ENCODE measurements around the gene MYADML2.
A peak's percentile ranks its signal among the peaks of the same experiment; 100 is the strongest.

The MYADML2 gene

GRCh38 chr17:81973432-81973831 lies 26.4 kb upstream of the MYADML2 start:
- Histone ChIP-seq H3K4me1 (ENCODE audit: control insufficient read depth in 1 of 2, insufficient read depth in 2 of 2, low read length in 2 of 2) (peaks cover 0 to 12% of the 10 kb centered on the region in 2 donors), H3K27me3 (ENCODE audit: low read depth, low read length) (no peaks in the 10 kb centered on the region), H3K4me3 (ENCODE audit: low read depth in 1 of 2, low read length in 2 of 2) (no peak overlapping the region), H3K36me3 (ENCODE audit: control insufficient read depth in 1 of 2, insufficient read depth in 2 of 2, low read length in 2 of 2) (no peaks in the 10 kb centered on the region), H3K27ac (ENCODE audit: low read length) (no peak overlapping the region), H3K9me3 (ENCODE audit: control insufficient read depth in 1 of 2, low read length in 2 of 2) (no peaks in the 10 kb centered on the region)

- Histone ChIP-seq H3K4me1 (ENCODE audit: control insufficient read depth in 1 of 2, insufficient read depth in 2 of 2, low read length in 2 of 2) (peaks cover 7 to 16% of the 10 kb centered on the region in 2 donors), H3K9me3 (ENCODE audit: control insufficient read depth in 1 of 2, low read length in 2 of 2) (no peaks in the 10 kb centered on the region), H3K36me3 (ENCODE audit: control insufficient read depth in 1 of 2, insufficient read depth in 2 of 2, low read length in 2 of 2) (no peaks in the 10 kb centered on the region), H3K27ac (ENCODE audit: low read length) (no peak overlapping the region), H3K4me3 (ENCODE audit: low read depth in 1 of 2, low read length in 2 of 2) (no peak overlapping the region), H3K27me3 (ENCODE audit: low read depth, low read length) (no peaks in the 10 kb centered on the region)
These were observed 22.1 kb upstream of the MYADML2 start for GRCh38 chr17:81968850-81969812.

- no peaks in the 10 kb centered on the region for H3K36me3 ChIP-seq (ENCODE audit: control insufficient read depth in 1 of 2, insufficient read depth in 2 of 2, low read length in 2 of 2)
- no peaks in the 10 kb centered on the region for H3K9me3 ChIP-seq (ENCODE audit: control insufficient read depth in 1 of 2, low read length in 2 of 2)
- H3K27ac ChIP-seq (ENCODE audit: low read length), result no peak overlapping the region
- H3K4me3 ChIP-seq (ENCODE audit: low read depth in 1 of 2, low read length in 2 of 2), result peak overlapping the region in 1 of 2 donors; percentile 32
- H3K4me1 ChIP-seq (ENCODE audit: control insufficient read depth in 1 of 2, insufficient read depth in 2 of 2, low read length in 2 of 2), result peaks cover 7 to 16% of the 10 kb centered on the region in 2 donors
- H3K27me3 ChIP-seq (ENCODE audit: low read depth, low read length), result no peaks in the 10 kb centered on the region
These were observed 21.3 kb upstream of the MYADML2 start for GRCh38 chr17:81968396-81968745.

DNA sequence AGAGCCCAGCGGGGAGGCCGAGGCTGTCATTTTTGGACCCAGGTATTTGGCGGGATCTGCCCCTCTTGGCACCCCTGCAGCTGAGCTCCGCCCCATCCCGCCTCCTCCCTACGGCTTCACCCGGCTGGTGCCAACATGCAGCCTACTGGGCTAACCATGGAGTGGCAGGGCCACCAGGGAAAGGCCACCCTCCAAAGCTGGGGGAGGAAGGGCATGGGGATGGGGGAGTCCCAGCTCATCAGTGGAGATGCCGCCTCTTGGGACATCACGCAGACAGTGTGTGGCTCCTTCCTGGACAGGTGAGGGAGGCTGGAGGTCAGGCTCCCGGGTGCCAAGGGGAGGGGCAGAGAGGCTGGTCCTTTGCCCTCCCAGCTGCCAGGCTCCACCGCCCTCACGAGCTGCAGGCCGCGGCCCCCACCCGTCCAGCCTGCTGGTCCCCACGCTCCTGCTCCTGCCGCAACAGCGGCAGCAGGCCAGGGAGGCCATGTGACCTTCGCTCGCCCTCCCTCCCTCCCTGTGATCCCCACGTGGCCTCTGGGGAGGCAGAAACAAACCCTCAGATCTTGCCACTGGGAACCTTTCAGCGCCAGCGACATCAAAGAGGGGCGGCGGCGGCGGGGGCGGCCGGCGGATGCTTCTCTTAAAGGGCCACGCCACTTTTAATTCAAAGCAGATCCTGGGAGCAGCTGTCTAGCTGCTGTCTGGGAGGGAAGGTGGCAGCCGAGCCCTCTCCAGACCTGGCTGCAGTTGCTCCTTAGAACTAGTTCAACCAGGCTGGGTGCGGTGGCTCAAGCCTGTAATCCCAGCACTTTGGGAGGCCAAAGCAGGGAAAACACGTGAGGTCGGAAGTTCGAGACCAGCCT lies 20.7 kb upstream of the MYADML2 start:
- H3K36me3 ChIP-seq (ENCODE audit: control insufficient read depth in 1 of 2, insufficient read depth in 2 of 2, low read length in 2 of 2), result no peaks in the 10 kb centered on the region
- peaks cover 4% of the 10 kb centered on the region for H3K27me3 ChIP-seq (ENCODE audit: low read depth, low read length)
- H3K9me3 ChIP-seq (ENCODE audit: control insufficient read depth in 1 of 2, low read length in 2 of 2), result no peaks in the 10 kb centered on the region
- peaks cover 7 to 16% of the 10 kb centered on the region in 2 donors for H3K4me1 ChIP-seq (ENCODE audit: control insufficient read depth in 1 of 2, insufficient read depth in 2 of 2, low read length in 2 of 2)
- peak overlapping the region in 1 of 2 donors; percentile 32 for H3K4me3 ChIP-seq (ENCODE audit: low read depth in 1 of 2, low read length in 2 of 2)
- no peak overlapping the region for H3K27ac ChIP-seq (ENCODE audit: low read length)

DNA sequence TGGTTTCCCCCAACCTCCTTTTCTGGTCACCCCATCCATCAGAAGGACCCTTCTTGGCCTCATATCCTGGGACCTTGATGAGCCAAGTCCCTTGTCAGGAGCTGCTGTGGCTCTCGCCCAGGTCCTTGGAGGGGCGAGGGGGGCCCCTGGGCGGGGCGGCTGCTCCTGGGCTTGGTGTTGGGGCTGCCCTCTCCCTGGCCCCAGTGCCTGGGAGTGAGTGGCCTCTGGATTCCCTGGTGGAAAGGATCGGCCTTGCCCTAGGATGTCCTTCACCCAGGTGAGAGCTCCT lies 20.2 kb upstream of the MYADML2 start:
- no peak overlapping the region for H3K4me3 ChIP-seq (ENCODE audit: low read depth in 1 of 2, low read length in 2 of 2)
- no peaks in the 10 kb centered on the region for H3K36me3 ChIP-seq (ENCODE audit: control insufficient read depth in 1 of 2, insufficient read depth in 2 of 2, low read length in 2 of 2)
- H3K27ac ChIP-seq (ENCODE audit: low read length), result no peak overlapping the region
- peaks cover 10% of the 10 kb centered on the region for H3K27me3 ChIP-seq (ENCODE audit: low read depth, low read length)
- H3K9me3 ChIP-seq (ENCODE audit: control insufficient read depth in 1 of 2, low read length in 2 of 2), result no peaks in the 10 kb centered on the region
- H3K4me1 ChIP-seq (ENCODE audit: control insufficient read depth in 1 of 2, insufficient read depth in 2 of 2, low read length in 2 of 2), result peaks cover 7 to 16% of the 10 kb centered on the region in 2 donors

GRCh38 chr17:81966343-81967243 lies 19.6 kb upstream of the MYADML2 start:
- Histone ChIP-seq H3K4me3 (ENCODE audit: low read depth in 1 of 2, low read length in 2 of 2) (no peak overlapping the region), H3K36me3 (ENCODE audit: control insufficient read depth in 1 of 2, insufficient read depth in 2 of 2, low read length in 2 of 2) (no peaks in the 10 kb centered on the region), H3K9me3 (ENCODE audit: control insufficient read depth in 1 of 2, low read length in 2 of 2) (no peaks in the 10 kb centered on the region), H3K27ac (ENCODE audit: low read length) (no peak overlapping the region), H3K4me1 (ENCODE audit: control insufficient read depth in 1 of 2, insufficient read depth in 2 of 2, low read length in 2 of 2) (peaks cover 7 to 21% of the 10 kb centered on the region in 2 donors), H3K27me3 (ENCODE audit: low read depth, low read length) (peaks cover 16% of the 10 kb centered on the region)

DNA sequence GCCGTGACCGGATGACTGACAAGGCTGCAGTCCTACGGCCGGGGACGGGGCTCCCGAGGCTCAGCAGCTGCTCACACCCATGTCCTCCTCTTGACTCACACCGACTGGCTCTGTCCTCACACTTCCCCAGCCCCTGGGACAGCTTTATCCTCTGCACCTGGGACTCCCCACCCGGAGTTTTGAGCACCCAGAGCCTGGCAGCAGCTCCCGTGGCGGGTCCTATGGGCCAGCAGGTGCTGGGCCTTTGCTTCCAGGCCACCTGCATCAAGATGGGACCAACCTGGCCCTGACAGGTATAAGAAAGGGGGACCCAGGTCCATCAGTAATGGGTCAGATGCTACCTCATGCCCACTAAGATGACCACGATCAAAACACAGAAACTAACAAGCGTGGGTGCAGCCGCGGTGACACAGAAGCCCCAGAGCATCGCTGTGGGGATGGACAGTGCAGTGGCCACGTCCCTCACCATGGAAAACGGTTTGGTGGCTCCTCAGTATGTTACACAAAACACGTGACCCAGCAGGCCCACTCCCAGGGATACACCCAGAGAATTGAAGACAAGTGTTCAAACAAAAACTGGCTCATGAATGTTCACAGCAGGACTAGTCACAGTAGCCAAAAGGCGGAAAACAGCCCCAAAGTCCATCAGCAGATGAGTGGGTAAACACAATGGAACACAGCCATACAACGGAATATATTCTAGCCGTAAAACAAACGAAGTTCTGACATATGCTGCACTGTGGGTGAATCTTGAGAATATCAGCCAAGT lies 17.2 kb upstream of the MYADML2 start:
- Histone ChIP-seq H3K27me3 (ENCODE audit: low read depth, low read length) (peaks cover 20% of the 10 kb centered on the region), H3K4me1 (ENCODE audit: control insufficient read depth in 1 of 2, insufficient read depth in 2 of 2, low read length in 2 of 2) (peaks cover 7 to 33% of the 10 kb centered on the region in 2 donors), H3K9me3 (ENCODE audit: control insufficient read depth in 1 of 2, low read length in 2 of 2) (no peaks in the 10 kb centered on the region), H3K4me3 (ENCODE audit: low read depth in 1 of 2, low read length in 2 of 2) (no peak overlapping the region), H3K36me3 (ENCODE audit: control insufficient read depth in 1 of 2, insufficient read depth in 2 of 2, low read length in 2 of 2) (no peaks in the 10 kb centered on the region), H3K27ac (ENCODE audit: low read length) (no peak overlapping the region)

- Histone ChIP-seq H3K27ac (ENCODE audit: low read length) (no peak overlapping the region), H3K27me3 (ENCODE audit: low read depth, low read length) (peaks cover 30% of the 10 kb centered on the region), H3K4me1 (ENCODE audit: control insufficient read depth in 1 of 2, insufficient read depth in 2 of 2, low read length in 2 of 2) (peaks cover 7 to 25% of the 10 kb centered on the region in 2 donors), H3K36me3 (ENCODE audit: control insufficient read depth in 1 of 2, insufficient read depth in 2 of 2, low read length in 2 of 2) (no peaks in the 10 kb centered on the region), H3K9me3 (ENCODE audit: control insufficient read depth in 1 of 2, low read length in 2 of 2) (no peaks in the 10 kb centered on the region), H3K4me3 (ENCODE audit: low read depth in 1 of 2, low read length in 2 of 2) (no peak overlapping the region)
These were observed 15.7 kb upstream of the MYADML2 start for GRCh38 chr17:81962499-81963441.

DNA sequence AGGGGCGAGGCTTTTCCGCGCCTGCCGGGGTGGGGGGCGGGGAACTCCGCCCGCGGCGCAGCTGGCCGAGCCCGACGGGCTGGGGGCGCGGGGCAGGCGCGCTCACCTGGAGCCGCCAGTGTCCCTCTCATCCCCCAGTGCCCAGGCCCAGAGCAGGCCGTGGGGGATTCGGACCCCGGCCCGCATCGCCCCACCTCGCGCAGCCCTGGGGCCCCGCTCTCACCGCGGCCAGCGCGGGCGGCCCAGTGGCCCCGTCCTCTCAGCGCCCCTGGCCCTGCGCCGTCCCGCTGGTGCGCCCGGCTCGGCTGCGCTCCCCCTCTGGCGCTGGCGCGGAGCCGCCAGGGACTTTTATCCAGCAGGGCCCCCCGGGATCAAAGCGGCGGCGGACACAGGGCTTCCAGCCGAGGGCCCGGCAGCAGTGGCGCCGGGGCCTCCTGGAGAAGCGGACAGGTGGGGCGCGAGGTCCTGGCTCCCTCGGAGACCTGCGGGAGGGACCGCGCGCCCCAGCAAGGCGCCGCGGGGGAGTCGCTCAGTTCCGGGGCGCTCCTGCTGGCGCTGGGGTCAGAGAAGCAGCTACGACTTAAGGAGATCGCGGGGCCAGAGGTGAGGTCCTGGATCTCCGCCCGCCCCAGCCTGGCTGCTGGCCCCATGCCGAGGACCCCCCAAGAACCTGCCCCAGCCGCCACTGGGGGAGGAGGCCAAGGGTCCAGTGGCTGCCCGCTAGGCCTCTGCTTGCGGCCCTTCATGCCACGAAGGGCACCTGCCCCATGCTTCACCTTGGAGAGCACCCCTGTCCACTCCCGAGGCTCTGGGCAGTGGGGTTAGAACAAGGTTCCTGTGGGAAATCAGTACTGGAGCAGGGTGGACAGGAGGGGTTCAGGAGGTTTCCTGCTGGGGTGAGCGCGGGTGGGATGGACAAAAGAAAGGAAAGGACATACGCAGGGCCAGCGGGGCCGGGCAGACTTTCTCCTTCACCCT lies 14.8 kb upstream of the MYADML2 start:
- peaks cover 30% of the 10 kb centered on the region for H3K27me3 ChIP-seq (ENCODE audit: low read depth, low read length)
- H3K27ac ChIP-seq (ENCODE audit: low read length), result no peak overlapping the region
- H3K36me3 ChIP-seq (ENCODE audit: control insufficient read depth in 1 of 2, insufficient read depth in 2 of 2, low read length in 2 of 2), result no peaks in the 10 kb centered on the region
- no peak overlapping the region for H3K4me3 ChIP-seq (ENCODE audit: low read depth in 1 of 2, low read length in 2 of 2)
- H3K9me3 ChIP-seq (ENCODE audit: control insufficient read depth in 1 of 2, low read length in 2 of 2), result no peaks in the 10 kb centered on the region
- H3K4me1 ChIP-seq (ENCODE audit: control insufficient read depth in 1 of 2, insufficient read depth in 2 of 2, low read length in 2 of 2), result peaks cover 0 to 19% of the 10 kb centered on the region in 2 donors

All from muscle layer of duodenum (tissue), 2 donors.